OCI-LY3 (cell line): ENCODE data around the gene LRRC31.

Experiments used
- EZH2phosphoT487 ChIP-seq: fragments of 200-600 bp; shearing (Covaris generic); IDR thresholded peaks from 2 replicates; pipeline ENCODE4 v1.6.1; 2018; ENCODE audit warnings: antibody characterized with exemption, mixed run types, low read depth
- TF ChIP-seq, protein P1 (sequence below): fragments of 200-600, 300-600 bp; sonication (generic); IDR thresholded peaks from 2 replicates; pipeline ENCODE4 v1.5.1; 2014; ENCODE audit warnings: antibody characterized with exemption, low read length, low read depth

DNA sequence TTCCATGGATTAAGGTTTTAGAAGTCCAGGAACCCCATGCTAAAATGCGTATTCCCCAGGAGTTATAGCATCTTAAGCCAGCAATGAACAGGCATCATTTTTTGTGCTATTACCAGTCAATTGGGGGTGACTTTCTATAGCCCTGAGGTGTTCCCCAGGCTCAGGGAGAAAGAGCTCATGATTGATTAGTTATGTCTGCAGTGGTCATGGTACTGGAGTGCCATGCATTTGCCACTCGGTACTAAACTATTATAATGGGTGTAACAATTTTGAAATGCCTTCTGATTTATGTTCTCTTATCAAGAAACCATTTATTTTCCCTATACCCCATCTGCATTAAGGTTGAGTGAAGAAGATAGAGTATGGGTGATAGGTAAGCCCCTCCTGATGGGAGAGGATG lies 11.9 kb downstream of the LRRC31 start:
- TF ChIP-seq, protein P1, sequence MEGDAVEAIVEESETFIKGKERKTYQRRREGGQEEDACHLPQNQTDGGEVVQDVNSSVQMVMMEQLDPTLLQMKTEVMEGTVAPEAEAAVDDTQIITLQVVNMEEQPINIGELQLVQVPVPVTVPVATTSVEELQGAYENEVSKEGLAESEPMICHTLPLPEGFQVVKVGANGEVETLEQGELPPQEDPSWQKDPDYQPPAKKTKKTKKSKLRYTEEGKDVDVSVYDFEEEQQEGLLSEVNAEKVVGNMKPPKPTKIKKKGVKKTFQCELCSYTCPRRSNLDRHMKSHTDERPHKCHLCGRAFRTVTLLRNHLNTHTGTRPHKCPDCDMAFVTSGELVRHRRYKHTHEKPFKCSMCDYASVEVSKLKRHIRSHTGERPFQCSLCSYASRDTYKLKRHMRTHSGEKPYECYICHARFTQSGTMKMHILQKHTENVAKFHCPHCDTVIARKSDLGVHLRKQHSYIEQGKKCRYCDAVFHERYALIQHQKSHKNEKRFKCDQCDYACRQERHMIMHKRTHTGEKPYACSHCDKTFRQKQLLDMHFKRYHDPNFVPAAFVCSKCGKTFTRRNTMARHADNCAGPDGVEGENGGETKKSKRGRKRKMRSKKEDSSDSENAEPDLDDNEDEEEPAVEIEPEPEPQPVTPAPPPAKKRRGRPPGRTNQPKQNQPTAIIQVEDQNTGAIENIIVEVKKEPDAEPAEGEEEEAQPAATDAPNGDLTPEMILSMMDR = no peak
- no peak for TF ChIP-seq EZH2phosphoT487
